GM10266 (cell line): ENCODE results near the gene LILRA5.
A peak's percentile ranks its signal among the peaks of the same experiment; 100 is the strongest.
"Not testable (repeated sequence)": the region's sequence is repeated elsewhere in the genome, so short reads cannot be mapped to it uniquely, and the experiment has no call there.

ENCODE experiments used
- DNase-seq: peaks from one replicate; pipeline ENCODE4 v3.0.0; 2012; ENCODE audit errors: extremely low spot score
- CTCF ChIP-seq: IDR thresholded peaks from 2 replicates; pipeline ENCODE4 v1.5.1; 2012; ENCODE audit warnings: mild to moderate bottlenecking, low read depth; ENCODE audit not compliant: control insufficient read depth, insufficient read depth; ENCODE audit errors: missing control alignments

The LILRA5 gene

GRCh38 chr19:54331626-54332025, 18.7 kb upstream of the LILRA5 start:
- TF ChIP-seq CTCF = no peak
- no peak for DNase-seq

- no peak for DNase-seq
- TF ChIP-seq CTCF = no peak
Measured at GRCh38 chr19:54329476-54330165, 16.7 kb upstream of the LILRA5 start.

GRCh38 chr19:54328781-54329180, 15.8 kb upstream of the LILRA5 start:
- not testable (repeated sequence) for DNase-seq

GRCh38 chr19:54325631-54326030, 12.7 kb upstream of the LILRA5 start:
- no peak for TF ChIP-seq CTCF
- no peak for DNase-seq

GRCh38 chr19:54325194-54325621, 12.2 kb upstream of the LILRA5 start:
- peak; percentile 83 for TF ChIP-seq CTCF
- DNase-seq = peak; percentile 66

GRCh38 chr19:54324071-54324470, 11.1 kb upstream of the LILRA5 start:
- TF ChIP-seq CTCF = no peak
- no peak for DNase-seq

GRCh38 chr19:54322934-54323333, 10.0 kb upstream of the LILRA5 start:
- not testable (repeated sequence) for DNase-seq

- DNase-seq = not testable (repeated sequence)
Measured at GRCh38 chr19:54322295-54322694, 9.3 kb upstream of the LILRA5 start.

- TF ChIP-seq CTCF = no peak
- no peak for DNase-seq
Measured at GRCh38 chr19:54319892-54320670, 7.1 kb upstream of the LILRA5 start.
